GM12891 (cell line): ENCODE measurements around the gene MARVELD2.

ENCODE experiments used
- POLR2A ChIP-seq: IDR thresholded peaks from 2 replicates; pipeline ENCODE4 v1.6.1; 2011; ENCODE audit warnings: low read depth, low read length, control low read depth
- TAF1 ChIP-seq: IDR thresholded peaks from 2 replicates; pipeline ENCODE4 v1.6.1; 2011; ENCODE audit warnings: low read depth, low read length, control low read depth

GRCh38 chr5:69367697-69368279 is 47.1 kb upstream of the MARVELD2 start:
- no peak for TF ChIP-seq POLR2A
- TF ChIP-seq TAF1, result no peak
